ENCODE measurements around the gene SOHLH1.

GRCh38 chr9:135693771-135694170 is 5.5 kb downstream of the SOHLH1 start:
- TF ChIP-seq CTCF (IDR thresholded peaks at IDR 0.05; ENCODE audit: insufficient read depth, low read length, poor library complexity, severe bottlenecking) (no peak), EZH2phosphoT487 (conservative IDR thresholded peaks at IDR 0.05; ENCODE audit: low read length) (no peak)
